DND-41 (cell line): ENCODE data around the gene ALAS1.

Experiments
- ATAC-seq: fragments of 200-7000 bp; cut with Tn5 transposase; 3 replicates; pipeline ENCODE4 v1.9.1; 2021; ENCODE audit warnings: low read depth; ENCODE audit not compliant: insufficient read depth
- DNase-seq: peaks from one replicate; pipeline ENCODE4 v3.0.0-alpha.2; 2020
- H2AFZ ChIP-seq: 2 replicates; pipeline ENCODE4 v1.6.0; 2012; ENCODE audit warnings: low read depth, low read length
- H3K27ac ChIP-seq: 2 replicates; pipeline ENCODE4 v1.5.1; 2012; ENCODE audit warnings: low read length, inconsistent platforms
- H3K27me3 ChIP-seq: fragments of 200-600 bp; sonication (generic); 2 replicates; pipeline ENCODE4 v1.6.0; 2012; ENCODE audit warnings: low read length, mild to moderate bottlenecking, inconsistent platforms; ENCODE audit not compliant: insufficient read depth, poor library complexity
- H3K36me3 ChIP-seq: 2 replicates; pipeline ENCODE4 v1.5.1; 2012; ENCODE audit warnings: low read length, inconsistent platforms; ENCODE audit not compliant: insufficient read depth
- H3K4me1 ChIP-seq: 2 replicates; pipeline ENCODE4 v1.5.1; 2012; ENCODE audit warnings: mild to moderate bottlenecking, low read length; ENCODE audit not compliant: insufficient read depth
- H3K4me2 ChIP-seq: 2 replicates; pipeline ENCODE4 v1.6.0; 2012; ENCODE audit warnings: mild to moderate bottlenecking, moderate library complexity, low read length, inconsistent platforms; ENCODE audit not compliant: insufficient read depth
- H3K4me3 ChIP-seq, 2 experiments: fragments of 200-600 bp in 1 of 2; shearing (Covaris generic) in 1 of 2; 2 replicates each; pipeline ENCODE4 v1.5.1; 2012 to 2016; ENCODE audit warnings: inconsistent platforms in 2 of 2, low read length in 2 of 2, mild to moderate bottlenecking in 2 of 2, low read depth in 1 of 2, moderate library complexity in 1 of 2
- H3K79me2 ChIP-seq: 2 replicates; pipeline ENCODE4 v1.6.0; 2012; ENCODE audit warnings: low read length, inconsistent platforms; ENCODE audit not compliant: insufficient read depth
- H3K9ac ChIP-seq: 2 replicates; pipeline ENCODE4 v1.6.0; 2012; ENCODE audit warnings: low read depth, mild to moderate bottlenecking, inconsistent platforms, low read length, moderate library complexity
- H3K9me3 ChIP-seq: 2 replicates; pipeline ENCODE4 v1.5.1; 2012; ENCODE audit warnings: low read length, moderate library complexity, mild to moderate bottlenecking, inconsistent platforms; ENCODE audit not compliant: insufficient read depth, severe bottlenecking
- H4K20me1 ChIP-seq: 2 replicates; pipeline ENCODE4 v1.6.0; 2012; ENCODE audit warnings: low read length; ENCODE audit not compliant: insufficient read depth
- EZH2 ChIP-seq: IDR thresholded peaks from 3 replicates; pipeline ENCODE4 v1.6.1; 2012; ENCODE audit warnings: borderline replicate concordance, low read depth, mild to moderate bottlenecking, moderate library complexity, low read length, inconsistent platforms; ENCODE audit not compliant: severe bottlenecking
- TF ChIP-seq, protein P1 (sequence below): IDR thresholded peaks from 2 replicates; pipeline ENCODE4 v1.5.1; 2012; ENCODE audit warnings: borderline replicate concordance, low read length, moderate library complexity, mild to moderate bottlenecking; ENCODE audit not compliant: poor library complexity, severe bottlenecking; ENCODE audit errors: extremely low read depth

The ALAS1 gene

DNA sequence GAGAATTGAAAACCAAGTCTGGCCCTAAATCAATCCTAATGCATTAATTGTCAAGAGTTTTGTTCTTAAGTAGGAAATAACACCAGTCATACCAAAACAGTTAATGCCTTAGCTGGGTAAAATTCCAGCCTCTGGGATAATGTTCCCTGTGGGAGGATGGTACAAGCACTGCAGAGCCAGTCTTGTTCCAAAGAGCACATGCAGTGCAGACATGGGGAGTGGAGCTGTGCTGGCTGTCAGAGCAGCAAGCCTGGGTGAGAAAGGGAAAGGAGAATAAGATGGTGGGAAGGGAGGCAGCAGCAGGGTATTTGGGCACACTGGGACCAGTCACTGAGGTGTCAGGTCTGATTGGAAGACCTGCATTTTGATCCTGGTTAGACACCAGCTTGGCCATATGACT lies 12.1 kb downstream of the ALAS1 start:
- Histone ChIP-seq H3K79me2 (no peaks in the 10 kb centered on the region), H4K20me1 (no peaks in the 10 kb centered on the region; the same call in 1 of the 2 replicates), H3K4me1 (no peaks in the 10 kb centered on the region), H3K36me3 (peaks cover 95% of the 10 kb centered on the region), H3K9me3 (no peaks in the 10 kb centered on the region), H3K27me3 (no peaks in the 10 kb centered on the region), H3K4me3 (no peak overlapping the region), H2AFZ (no peak overlapping the region), H3K4me2 (no peak overlapping the region), H3K9ac (no peak overlapping the region), H3K27ac (no peak overlapping the region)
- TF ChIP-seq, protein P1, sequence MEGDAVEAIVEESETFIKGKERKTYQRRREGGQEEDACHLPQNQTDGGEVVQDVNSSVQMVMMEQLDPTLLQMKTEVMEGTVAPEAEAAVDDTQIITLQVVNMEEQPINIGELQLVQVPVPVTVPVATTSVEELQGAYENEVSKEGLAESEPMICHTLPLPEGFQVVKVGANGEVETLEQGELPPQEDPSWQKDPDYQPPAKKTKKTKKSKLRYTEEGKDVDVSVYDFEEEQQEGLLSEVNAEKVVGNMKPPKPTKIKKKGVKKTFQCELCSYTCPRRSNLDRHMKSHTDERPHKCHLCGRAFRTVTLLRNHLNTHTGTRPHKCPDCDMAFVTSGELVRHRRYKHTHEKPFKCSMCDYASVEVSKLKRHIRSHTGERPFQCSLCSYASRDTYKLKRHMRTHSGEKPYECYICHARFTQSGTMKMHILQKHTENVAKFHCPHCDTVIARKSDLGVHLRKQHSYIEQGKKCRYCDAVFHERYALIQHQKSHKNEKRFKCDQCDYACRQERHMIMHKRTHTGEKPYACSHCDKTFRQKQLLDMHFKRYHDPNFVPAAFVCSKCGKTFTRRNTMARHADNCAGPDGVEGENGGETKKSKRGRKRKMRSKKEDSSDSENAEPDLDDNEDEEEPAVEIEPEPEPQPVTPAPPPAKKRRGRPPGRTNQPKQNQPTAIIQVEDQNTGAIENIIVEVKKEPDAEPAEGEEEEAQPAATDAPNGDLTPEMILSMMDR, result no peak
- TF ChIP-seq EZH2, result no peak
- DNase-seq, result no peak
- no peak for ATAC-seq

DNA sequence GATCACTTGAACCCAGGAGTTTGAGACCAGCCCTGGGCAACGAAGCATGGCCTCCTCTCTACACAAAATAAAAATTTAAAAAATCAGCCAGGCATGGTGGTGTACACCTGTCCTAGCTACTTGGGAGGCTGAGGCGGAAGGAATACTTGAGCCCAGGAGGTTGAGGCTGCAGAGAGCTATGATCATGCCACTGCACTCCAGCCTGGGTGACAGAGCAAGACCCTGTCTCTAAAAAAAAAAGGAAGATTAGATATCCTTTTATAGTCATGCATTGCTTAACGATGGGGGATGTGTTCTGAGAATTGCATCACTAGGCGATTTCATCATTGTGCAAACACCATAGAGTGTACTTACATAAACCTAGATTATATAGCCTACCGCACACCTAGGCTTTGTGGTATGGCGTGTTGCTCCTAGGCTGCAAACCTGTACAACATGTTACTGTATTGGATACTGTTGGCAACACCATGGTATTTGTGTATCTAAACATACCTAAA lies 12.6 kb downstream of the ALAS1 start:
- TF ChIP-seq, protein P1, result no peak
- TF ChIP-seq EZH2, result no peak
- no peaks in the 10 kb centered on the region; the same call in 1 of the 2 replicates for H4K20me1 ChIP-seq
- H3K36me3 ChIP-seq, result peaks cover 95% of the 10 kb centered on the region
- no peak overlapping the region for H3K4me2 ChIP-seq
- H3K27ac ChIP-seq, result no peak overlapping the region
- no peaks in the 10 kb centered on the region for H3K9me3 ChIP-seq
- no peak for ATAC-seq
- H3K4me3 ChIP-seq, result no peak overlapping the region
- H3K4me1 ChIP-seq, result no peaks in the 10 kb centered on the region
- DNase-seq, result no peak
- H3K79me2 ChIP-seq, result no peaks in the 10 kb centered on the region
- H3K27me3 ChIP-seq, result no peaks in the 10 kb centered on the region
- H3K9ac ChIP-seq, result no peak overlapping the region
- H2AFZ ChIP-seq, result no peak overlapping the region

DNA sequence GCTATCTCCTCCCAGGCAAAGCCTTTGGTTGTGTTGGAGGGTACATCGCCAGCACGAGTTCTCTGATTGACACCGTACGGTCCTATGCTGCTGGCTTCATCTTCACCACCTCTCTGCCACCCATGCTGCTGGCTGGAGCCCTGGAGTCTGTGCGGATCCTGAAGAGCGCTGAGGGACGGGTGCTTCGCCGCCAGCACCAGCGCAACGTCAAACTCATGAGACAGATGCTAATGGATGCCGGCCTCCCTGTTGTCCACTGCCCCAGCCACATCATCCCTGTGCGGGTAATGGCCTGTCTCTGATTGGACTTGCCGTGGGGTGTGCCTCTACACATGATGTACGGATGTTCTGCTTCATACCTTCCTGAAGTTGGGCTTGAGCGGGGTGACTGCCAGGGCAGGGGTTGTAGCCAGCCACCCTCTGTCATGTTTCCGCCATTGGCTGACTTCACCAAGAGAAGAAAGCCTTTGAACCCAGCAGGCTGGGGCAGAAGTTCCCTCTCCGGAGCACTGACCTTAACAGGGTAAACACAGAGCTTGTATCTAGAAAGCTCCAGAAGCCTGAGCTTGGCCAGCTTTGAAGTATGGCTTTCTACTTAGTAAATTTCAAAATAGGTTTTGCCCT lies 13.4 kb downstream of the ALAS1 start:
- no peaks in the 10 kb centered on the region; the same call in 1 of the 2 replicates for H4K20me1 ChIP-seq
- no peak for TF ChIP-seq EZH2
- TF ChIP-seq, protein P1, result no peak

More for the DNA sequence above, 13.4 kb downstream of the ALAS1 start:
- Histone ChIP-seq H3K4me1 (no peaks in the 10 kb centered on the region), H2AFZ (no peak overlapping the region), H3K9me3 (no peaks in the 10 kb centered on the region), H3K79me2 (no peaks in the 10 kb centered on the region), H3K4me2 (no peak overlapping the region), H3K27me3 (no peaks in the 10 kb centered on the region), H3K27ac (no peak overlapping the region), H3K9ac (no peak overlapping the region), H3K4me3 (no peak overlapping the region), H3K36me3 (peaks cover 90% of the 10 kb centered on the region)
- DNase-seq (no peak), ATAC-seq (no peak)
